GM19035 (cell line): ENCODE data around the gene PIK3R6.

Source experiments
- ATAC-seq: cut with Tn5 transposase; IDR thresholded peaks from one replicate; pipeline ENCODE4 v1.9.1; 2021; ENCODE audit not compliant: unreplicated experiment

PIK3R6 gene

GRCh38 chr17:8855477-8856204 is 11.8 kb downstream of the PIK3R6 start:
- peak; percentile 41 for ATAC-seq

GRCh38 chr17:8851600-8851999 is 15.9 kb downstream of the PIK3R6 start:
- no peak for ATAC-seq

GRCh38 chr17:8849311-8850041 is 18.0 kb downstream of the PIK3R6 start:
- no peak for ATAC-seq

- ATAC-seq, result no peak
These were observed 19.6 kb downstream of the PIK3R6 start for GRCh38 chr17:8847891-8848290.

- no peak for ATAC-seq
These were observed 20.7 kb downstream of the PIK3R6 start for GRCh38 chr17:8846768-8847211.

- ATAC-seq, result no peak
These were observed 22.9 kb downstream of the PIK3R6 start for GRCh38 chr17:8844229-8845218.

- no peak for ATAC-seq
These were observed 24.1 kb downstream of the PIK3R6 start for GRCh38 chr17:8843344-8843743.

GRCh38 chr17:8841844-8842243 is 25.6 kb downstream of the PIK3R6 start:
- no peak for ATAC-seq

- ATAC-seq, result no peak
These were observed 28.0 kb downstream of the PIK3R6 start for GRCh38 chr17:8839410-8839935.

- ATAC-seq, result no peak
These were observed 28.9 kb downstream of the PIK3R6 start for GRCh38 chr17:8838551-8839095.

- ATAC-seq, result no peak
These were observed 29.9 kb downstream of the PIK3R6 start for GRCh38 chr17:8837563-8838075.

GRCh38 chr17:8836821-8837562 is 30.5 kb downstream of the PIK3R6 start:
- no peak for ATAC-seq

GRCh38 chr17:8835631-8836364 is 31.7 kb downstream of the PIK3R6 start:
- no peak for ATAC-seq

- no peak for ATAC-seq
These were observed 32.4 kb downstream of the PIK3R6 start for GRCh38 chr17:8835106-8835505.

GRCh38 chr17:8832711-8833352 is 34.6 kb downstream of the PIK3R6 start:
- ATAC-seq, result no peak

GRCh38 chr17:8831234-8831849 is 36.1 kb downstream of the PIK3R6 start:
- no peak for ATAC-seq

GRCh38 chr17:8830141-8830540 is 37.3 kb downstream of the PIK3R6 start:
- ATAC-seq, result no peak
